GM21528 (cell line): Measurements from ENCODE around the gene MYO7A.

ENCODE experiments used
- ATAC-seq: cut with Tn5 transposase; IDR thresholded peaks from one replicate; pipeline ENCODE4 v1.9.1; 2021; ENCODE audit warnings: mild to moderate bottlenecking, moderate library complexity; ENCODE audit not compliant: unreplicated experiment, low FRiP score

The MYO7A gene

DNA sequence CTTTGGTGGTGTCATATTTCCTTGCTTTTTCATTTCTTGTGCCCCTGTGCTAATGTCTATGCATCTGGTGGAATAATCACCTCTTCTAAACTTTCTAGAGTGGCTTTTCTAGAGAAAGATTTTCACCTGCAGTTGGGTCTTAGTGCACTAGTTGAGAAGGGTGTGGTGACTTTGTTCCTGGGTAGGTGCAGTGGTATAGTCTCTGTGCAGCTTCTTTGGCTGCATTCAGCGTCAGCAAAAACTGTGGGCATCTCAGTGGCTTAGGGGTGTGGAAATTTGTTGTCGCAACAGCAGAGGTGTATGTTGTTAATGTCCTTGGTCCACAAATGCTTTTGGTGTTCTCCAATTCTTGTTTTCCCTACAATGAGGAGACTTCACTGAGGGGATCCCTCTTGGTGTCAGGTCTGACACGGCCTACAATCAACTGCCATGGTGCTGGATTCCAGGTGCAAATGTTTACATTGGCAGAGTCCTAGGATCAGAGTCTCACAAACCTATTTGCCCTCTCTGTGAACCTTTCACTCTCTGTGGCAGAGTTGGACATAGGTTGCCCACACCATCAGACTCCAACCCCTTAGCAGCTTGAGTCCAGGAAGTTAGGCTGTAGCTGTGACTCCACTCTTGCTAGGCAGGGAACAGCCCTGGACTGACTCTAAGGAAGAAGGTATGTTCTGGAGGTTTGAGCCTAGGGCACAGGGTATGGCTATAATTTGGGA is 124.7 kb downstream of the MYO7A start:
- ATAC-seq, result no peak

DNA sequence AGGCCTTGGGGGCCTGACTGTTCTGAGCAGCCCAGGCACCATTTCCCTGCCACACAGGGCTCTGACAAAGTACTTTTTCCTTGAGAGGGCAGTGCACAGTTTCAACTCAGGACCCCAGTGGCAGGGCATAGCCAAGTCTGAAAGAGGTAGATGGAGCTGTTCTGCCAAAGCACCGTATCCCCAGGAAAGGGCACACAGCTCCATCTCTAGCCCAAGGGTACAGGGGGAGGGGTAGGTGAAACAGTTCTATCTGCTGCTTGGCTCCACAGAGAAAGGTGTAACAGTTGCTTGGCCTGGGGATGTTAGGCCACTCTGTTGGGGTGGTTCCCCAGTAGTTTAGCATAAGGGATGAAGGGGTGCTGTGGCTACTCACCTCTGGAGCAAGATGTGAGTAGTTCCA is 125.6 kb downstream of the MYO7A start:
- ATAC-seq, result no peak

DNA sequence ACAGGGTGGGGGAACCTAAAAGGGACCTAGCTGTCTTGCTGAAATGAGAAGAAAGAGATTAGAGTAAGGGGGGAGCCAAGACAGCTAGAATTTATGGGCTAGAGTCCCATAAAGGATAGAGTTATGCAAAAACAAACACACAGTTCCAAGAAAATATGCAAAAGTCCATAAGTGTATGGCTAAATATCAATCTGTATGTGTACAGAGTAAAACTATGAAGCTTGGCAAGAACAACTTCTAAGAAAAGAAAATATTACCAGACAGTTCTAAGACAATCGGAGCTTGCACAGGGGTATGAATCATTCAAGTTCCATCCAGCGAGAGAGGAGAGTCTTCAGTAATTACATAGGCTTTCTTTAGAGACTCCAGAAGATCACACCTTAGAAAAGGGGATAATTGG is 131.6 kb downstream of the MYO7A start:
- ATAC-seq, result no peak

DNA sequence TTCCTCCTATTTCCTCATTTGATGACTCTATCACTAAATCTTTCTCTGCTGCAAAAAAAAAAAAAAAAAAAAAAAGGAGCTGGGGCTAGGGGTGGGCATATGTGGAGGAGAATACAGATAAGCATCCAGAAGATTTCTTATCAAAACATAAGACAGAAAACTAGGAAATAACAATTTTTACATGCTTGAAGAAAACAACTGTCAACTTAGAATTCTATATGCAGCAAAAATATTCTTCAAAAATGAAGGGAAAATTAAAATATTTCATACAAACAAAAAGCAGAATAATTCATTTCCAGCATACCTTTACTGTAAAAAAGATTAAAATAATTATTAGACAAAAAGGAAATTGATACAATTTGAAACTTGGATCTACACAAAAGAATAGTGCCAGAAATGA is 134.8 kb downstream of the MYO7A start:
- ATAC-seq, result no peak
